ENCODE results near the gene RTTN. TPM values are rescaled to one million over a fixed set of nuclear protein-coding genes. Genes with fewer than 3 reads are reported as not detected.

Gene RTTN
- total and polyA plus RNA-seq, 9 of the 15 experiments (the other 6 are each of a cell fraction or from before 2014, with no cell fraction given) = 3.1 to 18.3 (median 10.6) TPM

DNA sequence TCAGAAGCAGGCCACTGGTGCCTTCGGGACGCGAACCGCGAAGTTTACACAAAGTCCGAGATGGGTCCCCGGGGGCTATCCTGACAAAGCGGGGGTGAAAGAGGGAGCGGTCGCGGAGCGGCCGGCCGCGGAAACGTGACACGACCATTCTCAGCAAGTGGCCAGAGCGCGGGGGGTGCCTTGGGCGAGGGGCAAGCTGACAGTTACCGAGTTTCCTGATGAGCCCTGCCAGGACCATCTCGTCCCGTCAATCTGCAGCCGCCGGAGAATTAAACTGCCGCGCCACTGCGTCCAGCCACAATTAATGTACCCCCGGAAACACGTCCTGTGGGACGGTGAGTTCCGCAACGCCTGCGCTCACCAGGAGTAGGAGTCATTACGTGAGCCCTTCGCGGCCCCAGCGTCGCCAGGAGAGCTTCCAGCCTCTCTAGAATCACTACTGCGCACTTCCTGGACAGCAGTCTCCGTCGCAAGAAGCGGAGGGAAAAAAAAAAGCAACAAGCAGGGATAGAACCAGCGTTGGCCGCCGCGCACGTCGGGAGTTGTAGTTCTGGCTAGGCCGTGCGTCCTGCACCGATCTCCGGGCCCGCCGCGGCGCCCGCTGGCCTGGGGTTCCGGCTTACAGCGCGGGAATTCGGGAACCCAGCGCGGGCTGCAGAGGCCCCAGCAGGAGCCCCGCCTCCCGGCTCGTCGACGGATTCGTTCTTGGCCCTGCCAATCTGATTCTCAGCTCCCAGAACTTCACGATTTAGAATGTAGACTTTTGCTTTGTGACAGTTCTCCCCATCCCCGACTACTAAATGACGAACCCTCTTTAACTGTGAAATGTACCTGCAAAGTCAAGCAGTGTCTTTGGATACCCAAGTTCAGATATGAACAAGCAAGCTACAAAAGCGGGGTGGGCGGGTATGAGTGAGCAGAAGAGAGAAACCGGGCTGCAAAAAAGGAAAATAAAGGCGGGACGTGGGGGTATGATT is at the start of gene RTTN (continued):
- TF ChIP-seq MECOM (CRISPR knock-in tag; IDR thresholded peaks at IDR 0.05) (no peak), ZKSCAN3 (CRISPR knock-in tag; IDR thresholded peaks at IDR 0.05) (no peak), HMG20A (CRISPR knock-in tag; conservative IDR thresholded peaks at IDR 0.05) (no peak), BCOR (IDR thresholded peaks at IDR 0.05) (0 out of 2 replicates have a peak, but pooled peaks have one; percentile 50), SMAD2 (IDR thresholded peaks at IDR 0.05; ENCODE audit: low read depth, low read length) (no peak), ZNF23 (CRISPR knock-in tag; IDR thresholded peaks at IDR 0.05) (no peak), TSHZ1 (CRISPR knock-in tag; IDR thresholded peaks at IDR 0.05) (no peak), HDAC8 (tag; IDR thresholded peaks at IDR 0.05) (peak; percentile 62; the same call in 1 of the 2 replicates), ZNF311 (CRISPR knock-in tag; IDR thresholded peaks at IDR 0.05) (no peak), ZNF217 (CRISPR knock-in tag; IDR thresholded peaks at IDR 0.05) (no peak), GATAD2A (IDR thresholded peaks at IDR 0.05) (no peak), ZNF699 (CRISPR knock-in tag; IDR thresholded peaks at IDR 0.05; ENCODE audit: insufficient replicate concordance) (no peak)
- TF ChIP-seq, protein P1, sequence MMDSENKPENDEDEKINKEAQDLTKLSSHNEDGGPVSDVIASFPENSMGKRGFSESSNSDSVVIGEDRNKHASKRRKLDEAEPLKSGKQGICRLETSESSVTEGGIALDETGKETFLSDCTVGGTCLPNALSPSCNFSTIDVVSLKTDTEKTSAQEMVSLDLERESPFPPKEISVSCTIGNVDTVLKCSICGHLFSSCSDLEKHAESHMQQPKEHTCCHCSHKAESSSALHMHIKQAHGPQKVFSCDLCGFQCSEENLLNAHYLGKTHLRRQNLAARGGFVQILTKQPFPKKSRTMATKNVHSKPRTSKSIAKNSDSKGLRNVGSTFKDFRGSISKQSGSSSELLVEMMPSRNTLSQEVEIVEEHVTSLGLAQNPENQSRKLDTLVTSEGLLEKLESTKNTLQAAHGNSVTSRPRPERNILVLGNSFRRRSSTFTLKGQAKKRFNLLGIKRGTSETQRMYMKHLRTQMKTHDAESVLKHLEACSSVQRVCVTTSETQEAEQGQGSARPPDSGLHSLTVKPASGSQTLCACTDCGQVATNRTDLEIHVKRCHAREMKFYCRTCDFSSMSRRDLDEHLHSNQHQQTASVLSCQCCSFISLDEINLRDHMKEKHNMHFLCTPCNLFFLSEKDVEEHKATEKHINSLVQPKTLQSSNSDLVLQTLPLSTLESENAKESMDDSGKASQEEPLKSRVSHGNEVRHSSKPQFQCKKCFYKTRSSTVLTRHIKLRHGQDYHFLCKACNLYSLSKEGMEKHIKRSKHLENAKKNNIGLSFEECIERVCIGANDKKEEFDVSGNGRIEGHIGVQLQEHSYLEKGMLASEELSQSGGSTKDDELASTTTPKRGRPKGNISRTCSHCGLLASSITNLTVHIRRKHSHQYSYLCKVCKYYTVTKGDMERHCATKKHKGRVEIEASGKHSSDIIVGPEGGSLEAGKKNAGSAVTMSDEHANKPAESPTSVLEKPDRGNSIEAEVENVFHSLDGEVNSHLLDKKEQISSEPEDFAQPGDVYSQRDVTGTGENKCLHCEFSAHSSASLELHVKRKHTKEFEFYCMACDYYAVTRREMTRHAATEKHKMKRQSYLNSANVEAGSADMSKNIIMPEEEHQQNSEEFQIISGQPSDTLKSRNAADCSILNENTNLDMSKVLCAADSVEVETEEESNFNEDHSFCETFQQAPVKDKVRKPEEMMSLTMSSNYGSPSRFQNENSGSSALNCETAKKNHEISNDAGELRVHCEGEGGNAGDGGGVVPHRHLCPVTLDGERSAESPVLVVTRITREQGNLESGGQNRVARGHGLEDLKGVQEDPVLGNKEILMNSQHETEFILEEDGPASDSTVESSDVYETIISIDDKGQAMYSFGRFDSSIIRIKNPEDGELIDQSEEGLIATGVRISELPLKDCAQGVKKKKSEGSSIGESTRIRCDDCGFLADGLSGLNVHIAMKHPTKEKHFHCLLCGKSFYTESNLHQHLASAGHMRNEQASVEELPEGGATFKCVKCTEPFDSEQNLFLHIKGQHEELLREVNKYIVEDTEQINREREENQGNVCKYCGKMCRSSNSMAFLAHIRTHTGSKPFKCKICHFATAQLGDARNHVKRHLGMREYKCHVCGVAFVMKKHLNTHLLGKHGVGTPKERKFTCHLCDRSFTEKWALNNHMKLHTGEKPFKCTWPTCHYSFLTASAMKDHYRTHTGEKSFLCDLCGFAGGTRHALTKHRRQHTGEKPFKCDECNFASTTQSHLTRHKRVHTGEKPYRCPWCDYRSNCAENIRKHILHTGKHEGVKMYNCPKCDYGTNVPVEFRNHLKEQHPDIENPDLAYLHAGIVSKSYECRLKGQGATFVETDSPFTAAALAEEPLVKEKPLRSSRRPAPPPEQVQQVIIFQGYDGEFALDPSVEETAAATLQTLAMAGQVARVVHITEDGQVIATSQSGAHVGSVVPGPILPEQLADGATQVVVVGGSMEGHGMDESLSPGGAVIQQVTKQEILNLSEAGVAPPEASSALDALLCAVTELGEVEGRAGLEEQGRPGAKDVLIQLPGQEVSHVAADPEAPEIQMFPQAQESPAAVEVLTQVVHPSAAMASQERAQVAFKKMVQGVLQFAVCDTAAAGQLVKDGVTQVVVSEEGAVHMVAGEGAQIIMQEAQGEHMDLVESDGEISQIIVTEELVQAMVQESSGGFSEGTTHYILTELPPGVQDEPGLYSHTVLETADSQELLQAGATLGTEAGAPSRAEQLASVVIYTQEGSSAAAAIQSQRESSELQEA (IDR thresholded peaks at IDR 0.05; ENCODE audit: low read depth) = no peak
- TF ChIP-seq, protein P2, sequence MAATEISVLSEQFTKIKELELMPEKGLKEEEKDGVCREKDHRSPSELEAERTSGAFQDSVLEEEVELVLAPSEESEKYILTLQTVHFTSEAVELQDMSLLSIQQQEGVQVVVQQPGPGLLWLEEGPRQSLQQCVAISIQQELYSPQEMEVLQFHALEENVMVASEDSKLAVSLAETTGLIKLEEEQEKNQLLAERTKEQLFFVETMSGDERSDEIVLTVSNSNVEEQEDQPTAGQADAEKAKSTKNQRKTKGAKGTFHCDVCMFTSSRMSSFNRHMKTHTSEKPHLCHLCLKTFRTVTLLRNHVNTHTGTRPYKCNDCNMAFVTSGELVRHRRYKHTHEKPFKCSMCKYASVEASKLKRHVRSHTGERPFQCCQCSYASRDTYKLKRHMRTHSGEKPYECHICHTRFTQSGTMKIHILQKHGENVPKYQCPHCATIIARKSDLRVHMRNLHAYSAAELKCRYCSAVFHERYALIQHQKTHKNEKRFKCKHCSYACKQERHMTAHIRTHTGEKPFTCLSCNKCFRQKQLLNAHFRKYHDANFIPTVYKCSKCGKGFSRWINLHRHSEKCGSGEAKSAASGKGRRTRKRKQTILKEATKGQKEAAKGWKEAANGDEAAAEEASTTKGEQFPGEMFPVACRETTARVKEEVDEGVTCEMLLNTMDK (IDR thresholded peaks at IDR 0.05; ENCODE audit: borderline replicate concordance, insufficient read depth, low read depth, low read length, poor library complexity, severe bottlenecking) = no peak
